MCF 10A (cell line): Measurements from ENCODE around the gene TANGO6. TPM values are rescaled to one million over a fixed set of nuclear protein-coding genes. Genes with fewer than 3 reads are reported as not detected.
A peak's percentile ranks its signal among the peaks of the same experiment; 100 is the strongest.

ENCODE experiments used
- Bru-seq: library from RNA; stranded (reverse); fragments of 400-500 nt; gene quantifications from one replicate; lab custom pipeline; 2021; lab: Mats Ljungman, UMichigan
- BruChase-seq, 2 experiments: library from RNA; stranded (reverse); fragments of 400-500 nt; gene quantifications; one replicate each; lab custom pipeline; 2021; lab: Mats Ljungman, UMichigan
- BruUV-seq: library from RNA; stranded (reverse); fragments of 400-500 nt; replicated peaks from 2 replicates; lab custom pipeline; 2021; lab: Mats Ljungman, UMichigan
- CTCF ChIA-PET: fragments of 300-600 bp; sonication (Branson Sonifier 250); formaldehyde crosslinking; extraction: SDS; loops from one replicate; lab custom pipeline; 2021; ENCODE audit warnings: antibody characterized with exemption, inconsistent platforms; lab: Yijun Ruan, JAX
- POLR2A ChIA-PET: fragments of 300-600, 350-650 bp; sonication (Branson Sonifier 250); formaldehyde crosslinking; extraction: SDS; loops from one replicate; lab custom pipeline; 2020; ENCODE audit warnings: antibody characterized with exemption, inconsistent platforms; lab: Yijun Ruan, JAX
- DNase-seq: peaks from one replicate; pipeline ENCODE4 v3.0.0-alpha.2; 2018; ENCODE audit not compliant: unreplicated experiment
- H3K27ac Mint-ChIP-seq: one replicate; pipeline ENCODE4 v1.8.0; 2022; ENCODE audit warnings: mild to moderate bottlenecking, low read depth, mixed read lengths; ENCODE audit not compliant: unreplicated experiment
- H3K27me3 Mint-ChIP-seq: one replicate; pipeline ENCODE4 v1.8.0; 2022; ENCODE audit warnings: mixed read lengths; ENCODE audit not compliant: insufficient read depth, unreplicated experiment
- H3K36me3 Mint-ChIP-seq: one replicate; pipeline ENCODE4 v1.8.0; 2022; ENCODE audit warnings: mild to moderate bottlenecking, moderate library complexity, mixed read lengths; ENCODE audit not compliant: insufficient read depth, unreplicated experiment
- H3K4me1 Mint-ChIP-seq: one replicate; pipeline ENCODE4 v1.8.0; 2022; ENCODE audit warnings: mixed read lengths; ENCODE audit not compliant: insufficient read depth, unreplicated experiment
- H3K4me3 Mint-ChIP-seq: one replicate; pipeline ENCODE4 v1.8.0; 2022; ENCODE audit warnings: mild to moderate bottlenecking, moderate library complexity, mixed read lengths; ENCODE audit not compliant: unreplicated experiment
- H3K9me3 Mint-ChIP-seq: one replicate; pipeline ENCODE4 v1.8.0; 2022; ENCODE audit warnings: mixed read lengths; ENCODE audit not compliant: unreplicated experiment
- CTCF ChIP-seq: fragments of 200-600 bp; IDR thresholded peaks from one replicate; pipeline ENCODE4 v1.8.0; 2022; ENCODE audit warnings: antibody characterized with exemption, mild to moderate bottlenecking; ENCODE audit not compliant: unreplicated experiment
- intact Hi-C: fragments of 100-400 bp; cut with micrococcal nuclease; formaldehyde crosslinking; loops from 2 replicates; pipeline ENCODE4 v1.14.1; 2022
- long read RNA-seq: library from polyadenylated mRNA; stranded (forward); transcript quantifications from one replicate; pipeline ENCODE4 v2.0.0, GENCODE V29; 2022
- total RNA-seq: library from RNA; stranded (reverse); gene quantifications from 2 replicates; pipeline ENCODE4 v1.2.3, GENCODE V29; 2022

The TANGO6 gene
- total RNA-seq, result 14.6 and 21.8 TPM in 2 replicates
- percentile 62 among the genes with signal in this experiment for Bru-seq, nascent RNA
- BruChase-seq, experiment 1, labeled RNA remaining after a 6-hour chase, result percentile 51 among the genes with signal in this experiment
- BruChase-seq, experiment 2, labeled RNA remaining after a 2-hour chase, result percentile 53 among the genes with signal in this experiment
- long read RNA-seq, full-length matches to known transcripts, result 37 of 51 reads
- long read RNA-seq, partial matches to known transcripts, result 1 of 51 reads
- long read RNA-seq, other reads (novel, unspliced or antisense), result 13 of 51 reads

DNA sequence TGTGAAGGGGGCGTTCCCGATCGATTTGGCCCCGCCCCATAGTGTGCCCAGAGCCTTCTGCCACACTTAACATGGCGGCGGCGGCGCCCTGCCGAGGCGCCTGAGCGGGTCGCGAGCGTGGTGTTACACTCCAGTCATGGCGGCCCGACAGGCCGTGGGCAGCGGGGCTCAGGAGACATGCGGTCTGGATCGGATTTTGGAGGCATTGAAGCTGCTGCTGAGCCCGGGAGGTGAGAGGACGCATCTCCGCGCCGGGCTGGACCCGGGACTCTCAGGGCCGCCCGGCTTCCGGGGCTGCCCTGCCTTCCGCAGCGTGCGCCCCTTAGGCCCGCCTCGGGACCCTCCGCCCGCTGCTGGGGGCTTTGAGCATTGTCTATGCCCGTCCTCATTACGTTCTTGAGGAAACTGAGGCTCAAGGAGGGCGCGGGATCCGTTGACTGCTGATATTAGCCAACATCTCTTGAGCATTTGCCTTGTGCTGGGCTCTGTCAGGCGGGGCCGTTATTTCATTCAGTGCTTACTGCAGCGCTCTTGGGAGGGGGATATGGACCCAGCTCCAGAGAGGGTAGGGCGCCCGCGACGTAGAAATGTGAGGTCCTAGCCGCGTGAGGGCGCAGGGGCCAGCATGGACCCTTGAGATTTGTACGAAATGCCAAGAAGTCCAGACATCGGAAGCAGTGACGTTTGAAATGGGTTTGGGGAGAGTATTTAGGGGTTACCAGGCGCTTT is at the start of gene TANGO6:
TSS of gene TANGO6 (plus strand) at position 50 of the 729 bp plus-strand sequence. CDS start at position 137, 87 bp downstream.
- no peaks in the 10 kb centered on the region for H3K9me3 Mint-ChIP-seq
- intact Hi-C loops, result loop anchor here (1.0 to 2.0 kb wide), 2 partner anchors 136 to 315 kb away; no protein-coding TSS in a partner anchor
- H3K36me3 Mint-ChIP-seq, result no peaks in the 10 kb centered on the region
- H3K27me3 Mint-ChIP-seq, result no peaks in the 10 kb centered on the region
- TF ChIP-seq CTCF, result no peak
- ChIA-PET POLR2A (interaction anchor here (0.6 to 2.6 kb wide), 21 partner anchors 10 to 316 kb away, joined by 3 to 15 read pairs (median 4); partner anchors contain the start of genes CHTF8, HAS3 and UTP4), CTCF (interaction anchor here (0.7 to 12.7 kb wide), 12 partner anchors 10 to 501 kb away, joined by 3 to 110 read pairs (median 3); no protein-coding TSS in a partner anchor)
- BruUV-seq, result no TSS peak
- DNase-seq, result peak; percentile 79
- H3K27ac Mint-ChIP-seq, result peak within 1 kb of the TSS; percentile 82
- H3K4me3 Mint-ChIP-seq, result peak within 1 kb of the TSS; percentile 82
- peaks cover 10% of the 10 kb centered on the region for H3K4me1 Mint-ChIP-seq

DNA sequence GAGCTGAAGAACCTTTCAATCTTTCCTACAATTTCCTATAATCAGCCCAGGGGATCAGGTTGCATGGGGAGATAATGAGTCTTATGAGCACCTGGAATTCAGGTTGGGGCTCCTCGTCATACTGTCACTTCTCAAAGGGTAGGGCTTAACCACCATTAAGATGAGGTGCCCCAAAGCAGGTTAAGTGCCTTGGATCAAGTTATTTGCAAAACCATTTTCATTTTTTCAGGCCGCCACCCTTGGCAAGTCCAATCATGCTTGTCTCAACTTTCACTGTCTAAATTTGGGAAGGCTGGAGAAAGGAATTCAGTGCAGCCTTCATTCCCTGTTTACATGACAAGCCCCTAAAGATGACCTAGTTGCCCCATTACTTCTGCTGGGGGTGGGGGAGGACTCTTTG is 44.9 kb upstream of the TANGO6 start:
- POLR2A ChIA-PET, result interaction anchor here (0.8 to 4.0 kb wide), 8 partner anchors 11 to 307 kb away, joined by 3 to 20 read pairs (median 10); partner anchors contain the start of genes CDH1 and HAS3
- CTCF ChIA-PET, result interaction anchor here (0.5 to 5.5 kb wide), 7 partner anchors 15 to 270 kb away, joined by 3 to 64 read pairs (median 8); no protein-coding TSS in a partner anchor
- peaks cover 10% of the 10 kb centered on the region for H3K36me3 Mint-ChIP-seq
- intact Hi-C loops, result no loop called here
- H3K27ac Mint-ChIP-seq, result peak overlapping the region; percentile 3
- TF ChIP-seq CTCF, result no peak
- H3K9me3 Mint-ChIP-seq, result no peaks in the 10 kb centered on the region
- no peak overlapping the region for H3K4me3 Mint-ChIP-seq
- H3K27me3 Mint-ChIP-seq, result no peaks in the 10 kb centered on the region
- BruUV-seq, result no TSS peak
- peaks cover 21% of the 10 kb centered on the region for H3K4me1 Mint-ChIP-seq
- peak; percentile 42 for DNase-seq

GRCh38 chr16:68800257-68800875 is 43.0 kb upstream of the TANGO6 start:
- Mint-ChIP-seq H3K36me3 (peaks cover 19% of the 10 kb centered on the region), H3K27ac (no peak overlapping the region), H3K27me3 (no peaks in the 10 kb centered on the region), H3K4me3 (no peak overlapping the region), H3K9me3 (no peaks in the 10 kb centered on the region), H3K4me1 (peaks cover 21% of the 10 kb centered on the region)
- ChIA-PET CTCF (interaction anchor here (0.5 to 5.5 kb wide), 28 partner anchors 11 to 272 kb away, joined by 3 to 64 read pairs (median 4); no protein-coding TSS in a partner anchor), POLR2A (interaction anchor here (0.6 to 4.0 kb wide), 12 partner anchors 10 to 1110 kb away, joined by 3 to 20 read pairs (median 4); no protein-coding TSS in a partner anchor)
- no TSS peak for BruUV-seq
- DNase-seq, result peak; percentile 83
- intact Hi-C loops, result loop anchor here (1.0 to 5.0 kb wide), 4 partner anchors 58 to 272 kb away; no protein-coding TSS in a partner anchor
- peak; percentile 73 for TF ChIP-seq CTCF
